T-helper 1 cell treated with Interleukin-12 subunit alpha and Interleukin-12 subunit beta and Interleukin-4 antibody, amounts not matched to agents 30 μg/mL and 1 μg/mL, for 36 hours (primary cell): ENCODE results near the gene AOX1.
"Not testable (repeated sequence)": the region's sequence is repeated elsewhere in the genome, so short reads cannot be mapped to it uniquely, and the experiment has no call there.

Experiments used
- H3K27ac Mint-ChIP-seq: one replicate; pipeline ENCODE4 v1.8.0; 2021; ENCODE audit warnings: mild to moderate bottlenecking, mixed read lengths
- H3K27me3 Mint-ChIP-seq: one replicate; pipeline ENCODE4 v1.8.0; 2021; ENCODE audit warnings: low read depth, mixed read lengths
- H3K36me3 Mint-ChIP-seq: one replicate; pipeline ENCODE4 v1.8.0; 2021; ENCODE audit warnings: low read depth, mixed read lengths
- H3K4me1 Mint-ChIP-seq: one replicate; pipeline ENCODE4 v1.8.0; 2021; ENCODE audit warnings: low read depth, mixed read lengths
- H3K4me3 Mint-ChIP-seq: one replicate; pipeline ENCODE4 v1.8.0; 2021; ENCODE audit warnings: mild to moderate bottlenecking, moderate library complexity, mixed read lengths
- H3K9me3 Mint-ChIP-seq: one replicate; pipeline ENCODE4 v1.8.0; 2021; ENCODE audit warnings: mixed read lengths

AOX1 gene

GRCh38 chr2:200631287-200631686 lies 45.5 kb downstream of the AOX1 start:
- no peaks in the 10 kb centered on the region for H3K9me3 Mint-ChIP-seq
- peaks cover 4% of the 10 kb centered on the region for H3K4me1 Mint-ChIP-seq
- H3K27ac Mint-ChIP-seq, result no peak overlapping the region
- H3K36me3 Mint-ChIP-seq, result no peaks in the 10 kb centered on the region
- H3K4me3 Mint-ChIP-seq, result no peak overlapping the region
- H3K27me3 Mint-ChIP-seq, result peaks cover 34% of the 10 kb centered on the region

- H3K27ac Mint-ChIP-seq, result no peak overlapping the region
- no peaks in the 10 kb centered on the region for H3K36me3 Mint-ChIP-seq
- no peaks in the 10 kb centered on the region for H3K9me3 Mint-ChIP-seq
- H3K4me1 Mint-ChIP-seq, result peaks cover 4% of the 10 kb centered on the region
- no peak overlapping the region for H3K4me3 Mint-ChIP-seq
- peaks cover 22% of the 10 kb centered on the region for H3K27me3 Mint-ChIP-seq
Measured at GRCh38 chr2:200634231-200634964, 48.6 kb downstream of the AOX1 start.

GRCh38 chr2:200635251-200635650 lies 49.4 kb downstream of the AOX1 start:
- peaks cover 21% of the 10 kb centered on the region for H3K27me3 Mint-ChIP-seq
- H3K36me3 Mint-ChIP-seq, result no peaks in the 10 kb centered on the region
- no peak overlapping the region for H3K4me3 Mint-ChIP-seq
- H3K27ac Mint-ChIP-seq, result no peak overlapping the region
- H3K9me3 Mint-ChIP-seq, result no peaks in the 10 kb centered on the region
- peaks cover 4% of the 10 kb centered on the region for H3K4me1 Mint-ChIP-seq

GRCh38 chr2:200637901-200638300 lies 52.1 kb downstream of the AOX1 start:
- Mint-ChIP-seq H3K4me1 (peaks cover 4% of the 10 kb centered on the region), H3K27ac (no peak overlapping the region), H3K9me3 (no peaks in the 10 kb centered on the region), H3K36me3 (no peaks in the 10 kb centered on the region), H3K27me3 (peaks cover 16% of the 10 kb centered on the region), H3K4me3 (no peak overlapping the region)

- Mint-ChIP-seq H3K27me3 (no peaks in the 10 kb centered on the region), H3K4me3 (no peak overlapping the region), H3K9me3 (no peaks in the 10 kb centered on the region), H3K36me3 (no peaks in the 10 kb centered on the region), H3K27ac (no peak overlapping the region), H3K4me1 (peaks cover 3% of the 10 kb centered on the region)
Measured at GRCh38 chr2:200640176-200640575, 54.4 kb downstream of the AOX1 start.

- Mint-ChIP-seq H3K9me3 (no peaks in the 10 kb centered on the region), H3K36me3 (no peaks in the 10 kb centered on the region), H3K27ac (no peak overlapping the region), H3K4me1 (peaks cover under 1% of the 10 kb centered on the region), H3K4me3 (no peak overlapping the region), H3K27me3 (no peaks in the 10 kb centered on the region)
Measured at GRCh38 chr2:200640901-200641300, 55.1 kb downstream of the AOX1 start.

- not testable (repeated sequence) for H3K36me3 Mint-ChIP-seq, H3K27me3 Mint-ChIP-seq, H3K27ac Mint-ChIP-seq, H3K9me3 Mint-ChIP-seq, H3K4me3 Mint-ChIP-seq, H3K4me1 Mint-ChIP-seq
Measured at GRCh38 chr2:200648518-200649281, 62.9 kb downstream of the AOX1 start.

GRCh38 chr2:200649724-200650123 lies 63.9 kb downstream of the AOX1 start:
- no peak overlapping the region for H3K27ac Mint-ChIP-seq
- no peaks in the 10 kb centered on the region for H3K36me3 Mint-ChIP-seq

GRCh38 chr2:200650195-200650594 lies 64.4 kb downstream of the AOX1 start:
- Mint-ChIP-seq H3K4me1 (no peaks in the 10 kb centered on the region), H3K27me3 (no peaks in the 10 kb centered on the region), H3K4me3 (no peak overlapping the region), H3K36me3 (no peaks in the 10 kb centered on the region), H3K27ac (no peak overlapping the region), H3K9me3 (peaks cover 10% of the 10 kb centered on the region)

More at GRCh38 chr2:200649724-200650123, 63.9 kb downstream of the AOX1 start:
- H3K4me3 Mint-ChIP-seq, result no peak overlapping the region
- peaks cover 10% of the 10 kb centered on the region for H3K9me3 Mint-ChIP-seq
- H3K27me3 Mint-ChIP-seq, result no peaks in the 10 kb centered on the region
- H3K4me1 Mint-ChIP-seq, result no peaks in the 10 kb centered on the region

GRCh38 chr2:200652158-200652557 lies 66.3 kb downstream of the AOX1 start:
- H3K4me1 Mint-ChIP-seq, result no peaks in the 10 kb centered on the region
- no peaks in the 10 kb centered on the region for H3K36me3 Mint-ChIP-seq
- peaks cover 10% of the 10 kb centered on the region for H3K9me3 Mint-ChIP-seq
- no peaks in the 10 kb centered on the region for H3K27me3 Mint-ChIP-seq
- H3K4me3 Mint-ChIP-seq, result no peak overlapping the region
- H3K27ac Mint-ChIP-seq, result no peak overlapping the region

GRCh38 chr2:200653021-200653420 lies 67.2 kb downstream of the AOX1 start:
- H3K9me3 Mint-ChIP-seq, result peaks cover 10% of the 10 kb centered on the region
- H3K4me3 Mint-ChIP-seq, result no peak overlapping the region
- H3K36me3 Mint-ChIP-seq, result no peaks in the 10 kb centered on the region
- no peaks in the 10 kb centered on the region for H3K4me1 Mint-ChIP-seq
- no peak overlapping the region for H3K27ac Mint-ChIP-seq
- H3K27me3 Mint-ChIP-seq, result no peaks in the 10 kb centered on the region

- H3K9me3 Mint-ChIP-seq, result peaks cover 10% of the 10 kb centered on the region
- peaks cover 6% of the 10 kb centered on the region for H3K27me3 Mint-ChIP-seq
- H3K4me1 Mint-ChIP-seq, result no peaks in the 10 kb centered on the region
- H3K4me3 Mint-ChIP-seq, result no peak overlapping the region
- H3K36me3 Mint-ChIP-seq, result no peaks in the 10 kb centered on the region
- H3K27ac Mint-ChIP-seq, result no peak overlapping the region
Measured at GRCh38 chr2:200654823-200655222, 69.0 kb downstream of the AOX1 start.

GRCh38 chr2:200655918-200656580 lies 70.2 kb downstream of the AOX1 start:
- no peaks in the 10 kb centered on the region for H3K9me3 Mint-ChIP-seq
- H3K27me3 Mint-ChIP-seq, result peaks cover 13% of the 10 kb centered on the region
- no peak overlapping the region for H3K4me3 Mint-ChIP-seq
- H3K36me3 Mint-ChIP-seq, result no peaks in the 10 kb centered on the region
- no peak overlapping the region for H3K27ac Mint-ChIP-seq
- no peaks in the 10 kb centered on the region for H3K4me1 Mint-ChIP-seq

GRCh38 chr2:200658278-200658864 lies 72.6 kb downstream of the AOX1 start:
- no peaks in the 10 kb centered on the region for H3K36me3 Mint-ChIP-seq
- H3K27ac Mint-ChIP-seq, result no peak overlapping the region
- no peaks in the 10 kb centered on the region for H3K9me3 Mint-ChIP-seq
- H3K4me3 Mint-ChIP-seq, result no peak overlapping the region
- H3K4me1 Mint-ChIP-seq, result no peaks in the 10 kb centered on the region
- H3K27me3 Mint-ChIP-seq, result peaks cover 24% of the 10 kb centered on the region
